ENCODE data around the gene SMCP.

SMCP gene

DNA sequence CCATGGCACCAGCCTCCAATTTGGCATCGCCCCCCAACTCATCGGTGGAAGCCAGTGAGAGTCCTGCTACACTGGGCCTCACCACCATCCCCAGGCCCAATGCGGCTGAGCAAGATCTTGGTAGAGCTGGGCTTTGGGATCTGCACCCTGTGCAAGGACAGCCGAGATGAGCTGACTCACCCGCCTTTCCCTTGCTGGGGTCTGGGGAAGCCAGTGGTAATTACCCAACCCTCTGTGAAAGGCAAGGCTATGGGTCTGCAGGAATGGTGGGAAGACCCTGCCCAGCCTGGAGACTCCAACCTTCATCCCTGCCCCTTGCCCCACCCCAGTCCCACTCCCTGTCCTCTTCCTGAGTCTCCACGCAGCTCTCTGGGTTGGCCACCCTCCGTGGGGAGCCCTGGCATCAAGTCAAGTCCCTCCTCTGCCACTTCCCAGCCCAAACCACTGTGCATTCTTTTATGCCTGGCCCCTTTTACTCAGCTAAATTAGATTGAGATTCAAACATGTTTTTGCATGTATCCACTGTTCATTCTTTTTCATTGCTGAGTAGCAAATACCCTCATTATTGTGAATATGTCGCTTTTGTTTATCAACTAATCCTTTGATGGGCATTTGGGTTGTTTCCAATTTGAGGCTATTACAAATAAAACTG is 8.8 kb downstream of the SMCP start:
- DNase-seq = no peak

DNA sequence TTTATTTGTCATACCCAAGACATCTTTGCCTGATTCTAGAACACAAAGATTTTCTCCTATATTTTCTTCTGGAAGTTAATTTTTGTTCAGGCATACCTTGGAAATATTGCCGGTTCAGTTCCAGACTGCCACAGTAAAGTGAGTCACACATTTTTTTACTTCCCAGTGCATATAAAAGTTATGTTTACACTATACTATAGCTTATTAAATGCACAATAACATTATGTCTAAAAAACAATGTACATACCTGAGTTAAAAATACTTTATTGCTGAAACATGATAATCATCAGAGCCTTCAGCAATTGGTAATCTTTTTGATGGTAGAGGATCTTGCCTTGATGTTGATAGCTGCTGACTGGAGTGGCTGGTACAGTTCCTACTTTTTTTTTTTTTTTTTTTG is 10.0 kb downstream of the SMCP start:
- no peak for DNase-seq

DNA sequence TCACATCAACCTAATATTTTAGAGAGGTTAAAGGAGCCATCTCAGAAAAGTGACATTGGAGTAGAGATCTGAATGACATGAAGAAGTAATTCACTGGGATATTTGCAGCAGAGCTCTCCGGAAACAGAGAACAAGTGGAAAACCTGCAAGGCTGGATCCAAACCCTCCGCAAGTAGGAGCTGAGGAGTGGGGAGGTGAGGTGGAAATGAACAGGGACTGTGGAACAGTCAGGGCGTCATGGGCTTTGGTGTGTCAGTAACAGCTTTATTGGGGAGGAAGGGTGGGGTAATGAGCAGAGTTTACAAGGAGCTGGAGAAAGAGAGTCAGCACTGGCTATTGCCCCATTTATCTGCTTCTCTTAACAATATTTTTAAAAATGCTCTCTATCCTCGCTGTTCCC is 20.9 kb downstream of the SMCP start:
- DNase-seq = no peak

DNA sequence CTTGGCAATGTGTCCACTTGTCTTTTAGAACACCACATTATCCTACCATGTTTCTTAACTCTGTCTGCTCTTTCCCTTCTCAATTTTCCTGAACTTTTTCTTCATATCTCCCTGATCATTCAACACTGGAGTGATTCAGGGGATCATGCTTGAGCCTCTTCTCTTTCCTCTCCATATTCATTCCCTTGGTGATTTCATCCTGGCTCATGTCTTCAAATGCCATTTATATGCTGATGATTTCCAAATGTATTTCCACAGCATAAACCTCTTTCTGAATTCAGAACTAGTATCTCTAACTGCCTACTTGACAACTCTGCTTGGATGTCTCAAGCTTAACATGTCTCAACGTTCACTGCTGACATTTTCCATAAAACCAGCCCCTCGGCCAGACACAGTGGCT is 21.8 kb downstream of the SMCP start:
- no peak for DNase-seq

DNA sequence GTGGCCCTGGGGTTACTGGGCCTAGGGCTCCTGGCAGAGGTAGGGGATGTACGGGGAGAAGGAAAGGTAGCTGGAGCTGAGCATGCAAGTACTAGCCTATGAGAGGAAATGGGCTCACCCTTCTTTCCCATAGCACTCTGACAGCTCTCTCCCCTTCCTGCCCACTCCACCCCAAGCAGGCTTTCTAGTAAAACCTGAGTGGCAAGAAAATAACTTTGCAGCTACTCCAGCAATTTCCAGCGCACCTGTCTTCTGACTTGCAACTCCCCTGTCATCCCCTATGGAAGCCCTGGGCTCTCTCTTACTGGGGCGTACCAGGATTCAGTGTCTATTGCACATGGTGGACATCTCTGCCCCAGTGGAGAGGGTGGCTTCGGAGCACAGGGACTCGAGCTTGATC is 23.5 kb downstream of the SMCP start:
- DNase-seq = no peak

DNA sequence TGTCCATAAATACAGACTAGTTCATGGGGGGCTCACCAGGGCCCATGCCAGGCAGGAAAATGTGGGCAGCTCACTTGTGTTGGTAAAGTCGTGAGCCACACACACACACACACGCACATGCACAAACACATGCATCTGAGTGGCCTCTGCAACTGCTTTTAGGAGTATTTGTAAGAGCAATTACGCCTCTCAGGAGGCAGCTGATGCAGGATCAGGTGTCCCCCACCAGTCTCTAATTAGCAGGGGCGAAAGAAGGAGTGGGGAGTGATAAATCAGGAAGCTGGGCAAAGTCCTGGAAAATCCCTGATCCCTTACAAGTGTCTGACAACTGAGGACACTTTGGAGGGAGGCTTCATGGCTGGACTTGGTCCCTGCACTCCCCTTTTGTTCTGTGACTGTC is 24.5 kb downstream of the SMCP start:
- no peak for DNase-seq

DNA sequence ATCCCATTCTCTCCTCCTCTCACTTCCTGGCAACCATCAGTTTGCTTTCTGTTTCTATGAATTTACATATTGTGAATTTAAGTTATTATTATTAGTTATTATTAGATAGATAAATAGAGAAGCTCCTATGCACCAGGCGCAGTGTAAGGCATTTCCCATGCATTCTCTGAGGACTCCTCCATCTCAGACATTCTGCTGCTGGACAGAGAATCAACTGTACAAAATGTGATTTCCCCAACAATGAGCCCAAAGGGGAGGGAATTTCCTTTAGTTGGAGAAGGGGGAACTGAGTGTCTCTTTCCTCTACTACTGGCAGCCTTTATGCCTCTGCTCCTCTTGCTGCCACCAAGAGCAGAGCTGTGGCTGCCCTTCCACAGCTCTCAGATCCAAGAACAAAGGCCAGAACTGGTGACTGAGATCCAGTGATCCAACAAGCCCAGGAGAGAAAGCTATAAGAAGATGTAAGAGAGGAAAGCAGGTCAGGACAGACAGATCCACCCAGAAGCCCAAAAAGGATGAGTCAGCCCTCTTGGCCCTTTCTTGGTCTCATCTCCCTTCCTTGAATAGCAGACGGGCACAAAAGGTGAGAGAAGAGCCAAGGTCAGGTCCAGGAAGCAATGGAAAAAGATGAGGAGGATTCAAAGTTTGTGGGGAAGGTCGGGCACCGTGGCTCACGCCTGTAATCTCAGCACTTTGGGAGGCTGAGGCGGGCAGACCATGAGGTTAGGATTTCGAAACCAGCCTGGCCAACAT is 26.7 kb downstream of the SMCP start:
- DNase-seq = no peak

DNA sequence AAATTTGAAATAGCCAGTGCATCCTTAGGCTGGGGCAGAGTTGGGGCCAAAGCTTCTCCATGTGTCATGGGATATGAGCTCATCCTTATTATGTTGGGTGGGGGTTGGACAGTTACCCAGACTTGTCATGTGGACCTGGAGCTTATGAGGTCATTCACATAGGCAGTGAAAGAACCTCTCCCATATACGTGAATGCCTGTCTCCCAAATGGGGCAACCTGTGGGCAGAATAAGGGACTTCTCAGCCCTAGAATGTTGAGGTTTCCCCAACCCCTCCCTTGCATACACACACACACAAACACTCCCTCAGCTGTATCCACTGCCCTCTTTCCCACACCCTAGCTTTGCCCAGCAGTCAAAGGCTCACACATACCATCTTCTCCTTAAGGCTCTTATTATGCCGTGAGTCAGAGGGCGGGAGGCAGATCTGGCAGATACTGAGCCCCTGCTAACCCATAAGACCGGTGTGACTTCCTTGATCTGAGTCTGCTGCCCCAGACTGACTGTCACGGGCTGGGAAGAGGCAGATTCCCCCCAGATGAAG is 28.0 kb downstream of the SMCP start:
- no peak for DNase-seq

DNA sequence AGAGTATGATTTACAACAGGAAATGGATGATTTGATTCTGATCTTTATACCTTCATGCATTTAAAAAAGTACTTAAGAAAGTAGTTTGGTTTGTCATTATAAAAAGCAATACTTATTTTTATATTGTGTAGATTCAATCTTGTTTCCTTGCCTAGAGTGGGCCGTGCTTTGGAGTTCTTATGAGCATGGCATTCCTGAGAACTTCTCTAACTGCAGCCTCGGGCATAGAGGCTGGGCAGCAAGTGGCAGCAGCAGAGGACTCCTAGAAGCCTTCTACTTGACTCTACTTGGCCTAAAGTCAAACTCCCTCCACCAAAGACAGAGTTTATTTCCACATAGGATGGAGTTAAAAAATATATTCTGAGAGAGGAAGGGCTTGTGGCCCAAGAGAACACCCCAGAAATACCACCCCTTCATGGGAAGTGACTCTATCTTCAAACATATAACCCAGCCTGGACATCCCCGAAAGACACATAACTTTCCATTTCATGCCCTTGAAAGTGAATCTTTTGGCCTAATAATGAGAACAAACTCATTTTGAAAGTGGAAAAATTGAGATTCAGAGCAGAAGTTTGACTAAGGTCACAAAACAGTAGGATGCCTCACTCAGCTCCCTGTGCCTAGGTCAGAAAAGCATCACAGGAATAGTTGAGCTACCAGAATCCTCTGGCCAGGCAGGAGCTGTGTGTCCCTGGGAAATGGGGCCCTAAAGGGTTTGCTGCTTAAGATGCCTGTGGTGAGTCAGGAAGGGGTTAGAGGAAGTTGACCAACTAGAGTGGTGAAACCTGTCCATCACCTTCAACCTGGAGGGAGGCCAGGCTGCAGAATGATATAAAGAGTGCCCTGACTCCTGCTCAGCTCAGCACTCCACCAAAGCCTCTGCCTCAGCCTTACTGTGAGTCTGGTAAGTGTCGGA is 29.8 kb downstream of the SMCP start, which contains the start of gene IVL:
Gene IVL, plus strand, starts transcription at position 861 of the 916 bp plus-strand sequence. CDS start 1,252 bp downstream, outside the sequence.
- no peak for DNase-seq

DNA sequence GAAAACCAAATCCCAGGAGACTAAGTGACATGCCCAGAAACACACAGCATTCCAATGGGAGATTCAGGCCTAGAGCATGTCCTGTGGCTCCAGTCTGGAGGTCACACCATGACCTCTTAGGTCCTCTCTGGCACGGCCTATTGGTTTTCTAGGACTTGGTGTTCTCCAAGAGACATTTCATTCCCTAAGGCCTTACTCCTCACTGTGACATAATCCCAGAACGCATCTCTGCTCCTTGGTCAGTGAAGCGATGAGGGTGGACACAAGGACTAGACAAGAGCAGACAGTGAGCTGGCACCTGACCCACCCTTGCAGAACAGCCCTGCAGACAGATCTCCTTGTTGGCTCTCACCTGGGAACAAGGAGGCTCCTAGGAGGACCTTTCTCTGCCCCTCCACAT is 31.1 kb downstream of the SMCP start:
- no peak for DNase-seq

DNA sequence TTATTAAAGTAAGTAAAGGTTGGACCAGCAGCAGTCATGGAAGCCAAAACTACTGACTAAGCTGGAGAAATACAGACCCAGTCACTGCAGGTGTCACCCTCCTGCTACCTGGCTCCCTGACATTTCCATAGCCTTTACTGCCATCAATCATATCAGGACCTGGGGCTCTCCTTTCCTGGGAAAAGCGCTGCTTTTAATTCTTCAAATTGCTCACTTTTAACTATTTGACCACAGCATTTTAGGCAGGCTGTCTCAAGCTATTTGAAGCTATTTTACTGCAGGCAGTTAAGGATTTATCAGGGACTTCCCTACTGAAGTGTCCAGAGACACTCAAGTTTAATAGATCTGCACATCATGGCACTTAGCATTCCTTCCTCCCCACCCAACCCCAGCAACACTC is 34.3 kb downstream of the SMCP start:
- DNase-seq = no peak

DNA sequence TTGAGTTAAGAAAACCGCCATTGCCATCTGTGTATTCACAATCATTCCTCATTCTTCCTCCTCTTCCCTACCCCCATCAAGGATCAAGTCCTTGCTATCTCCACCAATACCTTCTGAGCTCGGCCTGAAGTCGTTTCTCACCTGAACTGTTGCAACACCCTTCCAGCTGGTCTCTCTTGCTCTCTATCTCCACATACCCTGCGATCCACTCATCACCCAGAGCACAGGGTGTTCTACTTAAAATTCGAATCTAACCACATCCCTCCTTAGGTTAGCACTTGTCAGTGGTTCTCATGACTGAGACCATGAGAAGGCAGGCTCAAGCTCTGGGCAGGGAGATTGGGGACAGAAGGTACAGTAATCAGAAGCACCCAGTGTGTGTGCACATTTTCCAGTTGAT is 34.8 kb downstream of the SMCP start:
- no peak for DNase-seq

DNA sequence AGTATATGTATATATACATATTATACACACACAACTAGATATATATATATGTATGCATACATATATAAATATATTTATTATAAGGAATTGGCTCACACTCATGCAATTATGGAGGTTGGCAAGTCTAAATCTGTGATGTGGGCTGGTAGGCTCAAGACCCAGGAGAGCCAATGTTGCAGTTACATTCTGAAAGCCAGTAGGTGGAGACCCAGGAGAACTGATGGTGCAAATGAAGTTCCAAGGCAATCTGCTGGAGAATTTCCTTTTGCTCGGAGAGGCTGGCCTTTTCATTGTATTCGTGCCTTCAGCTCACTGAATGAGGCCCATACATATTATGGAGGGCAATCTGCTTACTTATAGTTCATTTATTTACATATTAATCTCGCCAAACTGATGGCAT is 39.7 kb downstream of the SMCP start:
- DNase-seq = no peak

DNA sequence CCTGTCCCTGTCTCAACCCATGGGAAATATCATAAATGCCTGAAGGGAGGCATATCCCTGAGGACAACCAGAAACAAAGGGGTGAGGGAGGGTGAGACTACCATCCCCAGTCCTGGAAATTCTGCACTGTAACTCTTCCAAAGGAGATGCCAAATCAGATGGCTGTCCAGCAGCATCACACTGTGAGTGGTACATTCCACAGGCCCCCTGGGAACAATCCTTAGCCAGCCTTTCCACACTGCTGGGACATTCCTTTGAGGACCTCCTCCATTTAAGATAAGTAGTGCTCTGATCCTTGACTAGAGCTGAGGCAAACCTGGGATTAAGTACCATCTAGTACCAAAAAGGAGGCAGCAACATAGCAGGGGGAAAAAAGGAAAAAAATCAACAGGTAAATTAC is 40.9 kb downstream of the SMCP start:
- no peak for DNase-seq

DNA sequence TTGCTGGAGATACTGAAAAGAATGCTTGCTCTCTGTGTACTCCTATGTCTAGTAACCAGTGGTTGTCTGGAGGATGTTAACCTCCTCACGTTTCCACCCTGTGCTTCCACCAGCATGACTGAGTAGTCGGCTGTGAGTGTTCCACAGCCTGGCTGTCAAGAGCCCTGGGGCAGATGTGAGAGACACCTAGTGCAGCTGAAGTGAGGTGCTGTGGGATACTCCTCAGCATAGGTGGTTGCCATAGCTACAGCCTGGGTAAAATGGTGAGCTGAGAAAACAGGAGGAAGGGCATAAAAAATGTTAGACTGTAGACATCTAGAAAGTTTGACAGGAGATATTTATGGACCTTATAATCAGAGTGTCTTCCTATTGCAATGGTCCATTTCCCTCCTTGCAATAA is 46.1 kb downstream of the SMCP start:
- no peak for DNase-seq

DNA sequence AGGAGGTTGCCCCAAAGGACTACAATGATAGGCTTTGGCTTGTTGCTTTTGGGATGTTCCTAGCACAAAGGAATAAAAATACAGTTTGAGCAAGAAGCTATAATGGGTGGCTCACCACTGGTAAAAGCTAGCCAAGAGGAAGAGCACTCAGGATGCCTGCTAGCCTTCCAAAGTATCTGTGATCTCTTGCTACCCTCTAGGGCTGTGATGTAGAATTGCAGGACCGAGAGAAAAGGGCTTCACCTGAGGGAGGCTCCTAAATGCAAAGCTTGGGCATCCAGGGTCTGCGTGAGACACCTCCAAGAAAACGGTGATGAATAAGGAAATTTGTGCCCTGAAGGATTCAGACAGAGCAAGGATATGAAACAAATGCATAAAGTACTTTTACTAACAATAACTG is 48.0 kb downstream of the SMCP start:
- no peak for DNase-seq

DNA sequence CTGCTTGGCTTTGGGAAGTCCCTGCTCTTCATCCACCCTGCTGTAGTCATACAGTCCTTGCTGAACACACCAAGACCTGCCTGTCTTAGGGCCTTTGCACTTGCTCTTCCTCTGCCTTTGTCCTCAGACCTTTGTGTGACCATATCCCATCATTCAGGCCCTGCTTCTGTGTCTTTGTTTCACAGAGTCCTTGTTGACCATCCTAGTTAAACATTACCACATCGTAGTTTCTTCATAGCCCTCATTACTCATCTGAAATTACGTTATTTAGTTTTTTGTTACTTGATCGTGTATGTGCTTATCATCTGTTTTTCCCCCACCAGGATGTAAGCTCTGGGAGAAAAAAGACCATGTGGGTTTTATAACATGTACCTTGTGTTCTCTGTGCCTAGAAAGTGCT is 50.5 kb downstream of the SMCP start:
- no peak for DNase-seq

DNA sequence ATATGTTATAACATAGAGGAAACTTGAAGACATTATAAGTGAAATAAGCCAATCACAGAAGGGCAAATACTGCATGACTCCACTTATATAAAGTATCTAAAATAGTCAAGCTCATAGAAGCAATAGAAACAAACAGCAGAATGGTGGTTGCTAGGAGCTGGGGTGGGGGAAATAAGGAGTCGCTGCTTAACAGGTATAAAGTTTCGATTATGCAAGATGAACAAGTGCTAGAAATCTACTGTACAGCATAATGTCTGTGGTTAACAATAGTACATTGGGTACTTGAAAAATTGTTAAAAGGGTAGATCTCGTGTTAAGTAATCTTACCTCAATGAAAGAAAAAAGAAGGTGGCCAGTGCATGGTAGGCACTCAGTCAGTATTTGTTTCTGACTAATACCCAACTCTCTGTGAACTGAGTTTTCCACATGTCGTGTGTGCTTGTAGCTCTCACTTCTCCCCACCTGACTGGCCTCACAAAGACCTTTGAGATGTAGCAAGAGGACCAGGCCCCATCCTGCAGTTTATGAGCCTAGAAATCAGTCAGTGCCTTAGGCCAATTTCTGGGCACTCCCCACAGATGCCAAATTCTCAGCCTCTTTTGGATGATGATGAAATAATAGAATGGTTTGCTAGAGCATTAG is 54.2 kb downstream of the SMCP start:
- no peak for DNase-seq

DNA sequence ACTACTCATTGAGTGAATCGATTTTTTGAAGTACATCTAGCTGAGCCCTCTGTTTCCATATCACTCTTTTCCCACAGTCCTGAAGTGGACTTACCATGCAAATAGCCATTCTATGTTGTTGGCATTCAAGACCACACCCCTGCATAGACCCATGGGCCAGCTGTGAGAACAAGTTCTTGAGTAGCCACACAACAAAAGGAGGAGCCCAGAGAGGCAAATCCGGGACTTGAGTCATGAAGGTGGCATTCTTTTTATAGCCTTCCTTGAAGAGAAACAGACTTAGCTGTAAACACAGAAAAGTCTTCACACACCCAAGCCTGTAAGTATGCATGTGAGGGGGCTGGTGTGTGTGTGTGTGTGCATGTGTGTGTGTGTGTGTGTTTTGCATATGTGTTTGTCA is 55.1 kb downstream of the SMCP start:
- DNase-seq = no peak
